Small intestine (tissue), 7 donors: ENCODE data around the gene RELN. TPM values are rescaled to one million over a fixed set of nuclear protein-coding genes. Genes with fewer than 3 reads are reported as not detected.

Experiments used
- DNase-seq, 2 donors: peaks; one replicate each; pipeline versions ENCODE4 v3.0.0 to v3.0.0-alpha.2; 2013
- FAIRE-seq: peaks from 2 replicates; lab custom pipeline; 2012; peaks lifted over from hg19 to GRCh38; lab: Jason Lieb, UNC
- H3K27ac ChIP-seq, 3 donors: one replicate each; pipeline ENCODE4 v1.5.1; 2013; ENCODE audit warnings: low read length in 2 of 3, mild to moderate bottlenecking in 2 of 3, control low read depth in 1 of 3, inconsistent platforms in 1 of 3, low read depth in 1 of 3, moderate library complexity in 1 of 3
- H3K27me3 ChIP-seq, 3 donors: one replicate each; pipeline ENCODE4 v1.6.1; 2013; ENCODE audit warnings: low read length in 3 of 3, inconsistent platforms in 1 of 3; ENCODE audit not compliant: control insufficient read depth in 3 of 3, insufficient read depth in 3 of 3
- H3K36me3 ChIP-seq, 3 donors: one replicate each; pipeline ENCODE4 v1.6.1; 2013; ENCODE audit warnings: low read length in 3 of 3, inconsistent platforms in 1 of 3, low read depth in 1 of 3, mild to moderate bottlenecking in 1 of 3, moderate library complexity in 1 of 3; ENCODE audit not compliant: control insufficient read depth in 3 of 3, insufficient read depth in 2 of 3
- H3K4me1 ChIP-seq, 3 donors: one replicate each; pipeline ENCODE4 v1.6.1; 2013; ENCODE audit warnings: low read length in 2 of 3, inconsistent platforms in 1 of 3, low read depth in 1 of 3, mild to moderate bottlenecking in 1 of 3, moderate library complexity in 1 of 3; ENCODE audit not compliant: control insufficient read depth in 3 of 3, insufficient read depth in 2 of 3
- H3K4me3 ChIP-seq, 3 donors: one replicate each; pipeline ENCODE4 v1.5.1; 2013; ENCODE audit warnings: low read length in 3 of 3, control low read depth in 1 of 3, inconsistent platforms in 1 of 3, low read depth in 1 of 3, mild to moderate bottlenecking in 1 of 3, moderate library complexity in 1 of 3
- H3K9me3 ChIP-seq, 2 donors: one replicate each; pipeline ENCODE4 v1.6.1; 2013; ENCODE audit warnings: low read depth in 1 of 2, low read length in 1 of 2; ENCODE audit not compliant: control insufficient read depth in 2 of 2, insufficient read depth in 1 of 2
- WGBS, 3 donors: extraction: QIAGEN DNeasy Blood & Tissue Kit; methylation state at CpG; one replicate each; pipeline ENCODE4 v1.1.7; 2013; 5-methylcytosine and 5-hydroxymethylcytosine counted together
- polyA plus RNA-seq, 4 donors: library from polyadenylated mRNA; stranded (reverse) in 3 of 4; unstranded in 1 of 4; fragments of 200-250 nt in 3 of 4; fragments of 120-200 nt in 1 of 4; gene quantifications; one replicate each; pipeline versions ENCODE4 v1.2.1 to v1.2.3, GENCODE V29; 2013
- donor health status: healthy with polysubstance abuse.
- donor health status: control.
- donor health status: control.
- donor health status: Bipolar disorder and iron deficiency.
- donor health status: healthy.

The RELN gene
- polyA plus RNA-seq, 4 donors: 3.4 to 8.1 TPM; not detected in 2

DNA sequence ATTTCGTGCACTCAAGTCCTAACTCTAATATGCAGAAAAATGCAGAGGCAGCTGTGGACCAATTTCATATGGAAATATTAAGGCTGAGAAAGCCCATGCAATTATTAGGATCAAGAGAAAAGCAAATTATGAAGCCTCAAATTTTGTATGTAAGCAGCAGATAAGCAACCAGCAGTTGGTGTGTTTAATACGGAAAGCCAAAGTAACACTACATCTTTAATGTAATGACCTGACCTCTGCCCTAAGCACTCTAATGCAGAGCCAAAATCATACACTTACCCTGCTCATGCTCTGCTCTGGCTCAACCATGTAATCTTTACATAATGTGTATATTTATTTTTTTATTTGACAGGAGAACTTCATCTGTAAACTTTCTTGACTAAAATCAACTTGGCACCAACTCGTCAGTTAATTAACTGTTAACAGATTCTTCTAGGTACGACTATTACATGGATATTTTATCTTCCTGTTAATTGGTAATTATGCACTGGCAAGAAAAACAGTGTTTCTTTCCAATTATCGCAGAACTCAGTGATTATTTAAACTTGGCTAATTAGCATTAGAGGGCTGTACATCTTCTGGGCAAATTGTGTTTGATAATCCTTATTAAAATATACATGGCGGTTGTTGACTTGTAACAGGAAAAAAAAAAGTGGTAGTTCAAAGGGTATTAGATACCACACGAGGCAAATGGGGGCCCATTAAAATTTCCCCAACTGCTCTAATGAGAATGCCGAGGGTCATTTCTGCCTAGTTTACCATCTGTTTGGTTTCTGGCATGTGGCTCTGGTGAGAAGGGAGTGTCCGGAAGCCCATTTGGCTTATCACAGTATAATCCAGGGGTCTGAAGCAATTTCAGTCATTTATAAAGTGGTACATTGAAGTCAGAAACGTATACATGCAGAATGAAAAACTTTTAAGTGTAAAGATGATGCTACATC is 94.5 kb downstream of the RELN start:
- no peak for DNase-seq
- no peak overlapping the region for H3K4me3 ChIP-seq
- no peaks in the 10 kb centered on the region for H3K27me3 ChIP-seq
- H3K27ac ChIP-seq: no peak overlapping the region
- H3K36me3 ChIP-seq: no peaks in the 10 kb centered on the region
- H3K4me1 ChIP-seq: no peaks in the 10 kb centered on the region
- no peak for FAIRE-seq
- 54 to 63% (median 58%) methylated on average over 10 of the region's 10 CpGs for WGBS, 3 donors
- H3K9me3 ChIP-seq: no peaks in the 10 kb centered on the region

GRCh38 chr7:103893350-103893749 is 96.1 kb downstream of the RELN start:
- no peak for FAIRE-seq
- H3K4me1 ChIP-seq: no peaks in the 10 kb centered on the region
- 69 to 82% (median 77%) methylated on average over 2 of the region's 2 CpGs for WGBS, 3 donors

GRCh38 chr7:103889451-103889850 is 100.0 kb downstream of the RELN start:
- Histone ChIP-seq H3K36me3 (no peaks in the 10 kb centered on the region), H3K4me3 (no peak overlapping the region), H3K27me3 (no peaks in the 10 kb centered on the region), H3K27ac (no peak overlapping the region), H3K9me3 (no peaks in the 10 kb centered on the region), H3K4me1 (no peaks in the 10 kb centered on the region)
- DNase-seq (no peak), FAIRE-seq (no peak)
- WGBS, 3 donors: 35 to 56% (median 36%) methylated on average over 3 of the region's 3 CpGs

More at GRCh38 chr7:103893350-103893749, 96.1 kb downstream of the RELN start:
- H3K27ac ChIP-seq: no peak overlapping the region
- H3K9me3 ChIP-seq: no peaks in the 10 kb centered on the region
- no peaks in the 10 kb centered on the region for H3K27me3 ChIP-seq
- no peaks in the 10 kb centered on the region for H3K36me3 ChIP-seq
- H3K4me3 ChIP-seq: no peak overlapping the region
- no peak for DNase-seq

DNA sequence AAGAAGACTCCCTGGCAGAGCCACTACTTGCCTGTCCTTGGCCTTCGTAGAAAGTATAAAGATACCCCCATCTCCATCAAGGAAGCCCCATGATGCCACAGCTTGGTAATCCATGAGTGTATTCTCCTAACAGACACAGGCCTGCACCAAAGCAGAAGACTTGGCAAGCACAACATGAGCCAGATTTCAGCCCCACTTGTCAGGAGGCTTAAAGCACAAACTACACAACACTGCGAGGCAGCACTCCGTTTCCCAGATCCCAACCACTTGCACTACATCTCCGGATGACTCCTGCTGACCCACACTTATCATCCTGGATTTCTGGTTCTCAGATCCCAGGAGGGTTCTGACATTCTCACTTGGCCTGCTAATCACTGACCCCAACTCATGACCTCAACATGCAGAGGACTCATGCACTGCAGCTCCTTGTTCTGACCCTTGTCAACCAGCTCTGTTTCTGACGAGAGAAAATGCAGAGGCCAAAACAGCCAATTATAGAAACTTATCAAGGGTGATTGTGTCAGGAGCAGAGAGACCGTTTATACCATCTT is 100.8 kb downstream of the RELN start:
- H3K36me3 ChIP-seq: no peaks in the 10 kb centered on the region
- DNase-seq (no peak), FAIRE-seq (no peak)
- no peaks in the 10 kb centered on the region for H3K4me1 ChIP-seq
- no peak overlapping the region for H3K27ac ChIP-seq
- WGBS, 3 donors: 56 to 75% (median 71%) methylated on average over 6 of the region's 6 CpGs
- no peak overlapping the region for H3K4me3 ChIP-seq
- no peaks in the 10 kb centered on the region for H3K9me3 ChIP-seq
- no peaks in the 10 kb centered on the region for H3K27me3 ChIP-seq

GRCh38 chr7:103887853-103888602 is 101.4 kb downstream of the RELN start:
- no peaks in the 10 kb centered on the region for H3K36me3 ChIP-seq
- H3K4me3 ChIP-seq: no peak overlapping the region
- DNase-seq (no peak), FAIRE-seq (no peak)
- no peaks in the 10 kb centered on the region for H3K27me3 ChIP-seq
- no peak overlapping the region for H3K27ac ChIP-seq
- H3K4me1 ChIP-seq: no peaks in the 10 kb centered on the region
- 69 to 71% (median 70%) methylated on average over 2 of the region's 2 CpGs for WGBS, 3 donors
- no peaks in the 10 kb centered on the region for H3K9me3 ChIP-seq

DNA sequence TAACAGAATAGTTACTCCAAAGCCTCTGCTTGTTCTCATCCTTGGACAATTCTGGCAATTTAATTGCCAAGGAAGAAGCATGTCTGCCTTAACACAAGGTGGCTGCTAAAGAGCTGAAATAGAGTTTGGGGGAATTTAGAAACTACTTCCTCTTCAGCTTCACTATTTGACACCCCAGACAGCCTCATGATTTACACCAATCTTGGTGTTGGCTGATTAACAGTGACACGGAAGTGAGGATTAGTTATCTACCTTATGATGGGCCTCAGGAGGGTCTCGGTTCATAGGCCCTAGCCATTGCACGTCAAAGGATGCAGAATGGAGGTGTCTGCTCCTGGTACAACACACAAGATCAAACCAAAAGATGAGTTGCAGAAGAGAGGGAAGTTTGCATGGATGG is 102.4 kb downstream of the RELN start:
- no peak overlapping the region for H3K4me3 ChIP-seq
- WGBS, 3 donors: 35 to 54% (median 50%) methylated on average over 3 of the region's 3 CpGs
- H3K36me3 ChIP-seq: no peaks in the 10 kb centered on the region
- H3K27ac ChIP-seq: no peak overlapping the region
- no peaks in the 10 kb centered on the region for H3K27me3 ChIP-seq
- no peak for DNase-seq
- H3K9me3 ChIP-seq: no peaks in the 10 kb centered on the region
- no peak for FAIRE-seq
- H3K4me1 ChIP-seq: no peaks in the 10 kb centered on the region

DNA sequence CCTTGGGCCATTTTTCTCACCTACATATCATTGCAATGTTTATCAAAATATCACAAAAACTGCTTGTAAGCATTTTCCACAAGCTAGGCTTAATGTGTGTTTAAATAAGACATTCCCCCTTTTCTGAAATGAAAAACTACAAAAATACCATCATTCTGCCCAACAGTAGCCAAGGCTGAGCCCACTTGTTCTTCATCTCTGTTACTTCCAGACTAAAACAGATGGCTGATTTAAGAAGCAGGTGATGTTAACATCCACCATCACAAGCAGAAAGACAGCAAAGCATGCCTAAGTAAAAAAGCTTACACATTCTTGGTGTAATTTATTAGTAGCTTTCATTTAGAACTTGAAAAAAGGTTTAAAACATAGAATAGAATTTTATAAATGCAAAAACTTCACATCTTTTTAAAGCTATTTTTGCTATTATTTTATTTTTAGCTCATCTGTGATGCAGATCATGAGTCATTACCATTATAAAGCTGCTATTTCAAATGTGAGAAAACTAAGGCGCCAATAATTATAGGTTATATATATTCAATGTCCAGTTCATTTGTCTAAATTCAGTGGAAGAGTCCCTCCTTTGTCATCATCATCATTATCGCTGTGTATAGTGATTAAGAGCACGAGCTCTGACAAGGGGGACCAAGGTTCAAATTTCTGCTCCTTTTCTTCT is 109.4 kb downstream of the RELN start:
- 65 to 76% (median 72%) methylated on average over 3 of the region's 3 CpGs for WGBS, 3 donors
- FAIRE-seq: no peak

DNA sequence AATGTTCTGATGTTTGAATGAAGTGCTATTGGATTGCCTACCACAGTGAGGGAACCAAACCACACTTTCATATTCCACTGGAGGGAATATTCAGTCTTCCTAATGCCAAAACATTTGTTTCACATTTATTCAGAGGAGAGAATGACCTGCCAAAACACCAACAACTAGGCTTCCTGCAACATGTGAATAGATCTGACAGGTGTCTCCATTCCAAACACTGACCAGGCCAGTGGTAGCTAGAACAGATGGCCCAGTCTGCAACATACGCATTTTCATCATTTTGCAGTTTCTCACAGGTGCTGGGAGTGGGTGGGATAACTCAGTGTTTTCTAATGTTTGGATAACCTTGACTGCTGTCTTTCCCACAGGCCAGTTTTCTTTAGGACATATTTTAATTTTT is 110.0 kb downstream of the RELN start:
- Histone ChIP-seq H3K36me3 (no peaks in the 10 kb centered on the region), H3K4me3 (no peak overlapping the region), H3K27ac (no peak overlapping the region), H3K9me3 (no peaks in the 10 kb centered on the region), H3K4me1 (no peaks in the 10 kb centered on the region), H3K27me3 (no peaks in the 10 kb centered on the region)
- FAIRE-seq: no peak
- DNase-seq: no peak
- WGBS, 3 donors: 55 to 71% (median 65%) methylated on average over 1 of the region's 1 CpG

More for the DNA sequence above, 109.4 kb downstream of the RELN start:
- Histone ChIP-seq H3K9me3 (no peaks in the 10 kb centered on the region), H3K36me3 (no peaks in the 10 kb centered on the region), H3K27ac (no peak overlapping the region), H3K27me3 (no peaks in the 10 kb centered on the region), H3K4me1 (no peaks in the 10 kb centered on the region), H3K4me3 (no peak overlapping the region)
- DNase-seq: no peak
